Activated T-helper 2 cell treated with anti-CD3 and anti-CD28 coated beads, Interferon-gamma antibody, Interleukin-2, Interleukin-4, amounts not matched to agents 10 μg/mL and 5 μg/mL and 100 μg/mL, durations not matched to agents 14 hours and 24 hours and 36 hours (primary cell): ENCODE results near the gene ADGRG1. TPM values are rescaled to one million over a fixed set of nuclear protein-coding genes. Genes with fewer than 3 reads are reported as not detected.

Source experiments
- DNase-seq: peaks from one replicate; pipeline ENCODE4 v3.0.0; 2021; ENCODE audit warnings: low spot score
- H3K27ac Mint-ChIP-seq: one replicate; pipeline ENCODE4 v1.8.0; 2021; ENCODE audit warnings: mixed read lengths
- H3K27me3 Mint-ChIP-seq: one replicate; pipeline ENCODE4 v1.8.0; 2021; ENCODE audit warnings: low read depth, mixed read lengths
- H3K36me3 Mint-ChIP-seq: one replicate; pipeline ENCODE4 v1.8.0; 2021; ENCODE audit warnings: low read depth, mixed read lengths
- H3K4me1 Mint-ChIP-seq: one replicate; pipeline ENCODE4 v1.8.0; 2021; ENCODE audit warnings: low read depth, mixed read lengths
- H3K4me3 Mint-ChIP-seq: one replicate; pipeline ENCODE4 v1.8.0; 2021; ENCODE audit warnings: low read depth, mild to moderate bottlenecking, moderate library complexity, mixed read lengths
- H3K9me3 Mint-ChIP-seq: one replicate; pipeline ENCODE4 v1.8.0; 2021; ENCODE audit warnings: mixed read lengths
- intact Hi-C: fragments of 100-400 bp; cut with micrococcal nuclease; formaldehyde crosslinking; loops from one replicate; pipeline ENCODE4 v1.15.1; 2023
- total RNA-seq: library from RNA; stranded (reverse); gene quantifications from 2 replicates; pipeline ENCODE4 v1.2.3, GENCODE V29; 2022

Gene ADGRG1
- total RNA-seq, 1 donor from 2014 or later: 1.8 TPM

DNA sequence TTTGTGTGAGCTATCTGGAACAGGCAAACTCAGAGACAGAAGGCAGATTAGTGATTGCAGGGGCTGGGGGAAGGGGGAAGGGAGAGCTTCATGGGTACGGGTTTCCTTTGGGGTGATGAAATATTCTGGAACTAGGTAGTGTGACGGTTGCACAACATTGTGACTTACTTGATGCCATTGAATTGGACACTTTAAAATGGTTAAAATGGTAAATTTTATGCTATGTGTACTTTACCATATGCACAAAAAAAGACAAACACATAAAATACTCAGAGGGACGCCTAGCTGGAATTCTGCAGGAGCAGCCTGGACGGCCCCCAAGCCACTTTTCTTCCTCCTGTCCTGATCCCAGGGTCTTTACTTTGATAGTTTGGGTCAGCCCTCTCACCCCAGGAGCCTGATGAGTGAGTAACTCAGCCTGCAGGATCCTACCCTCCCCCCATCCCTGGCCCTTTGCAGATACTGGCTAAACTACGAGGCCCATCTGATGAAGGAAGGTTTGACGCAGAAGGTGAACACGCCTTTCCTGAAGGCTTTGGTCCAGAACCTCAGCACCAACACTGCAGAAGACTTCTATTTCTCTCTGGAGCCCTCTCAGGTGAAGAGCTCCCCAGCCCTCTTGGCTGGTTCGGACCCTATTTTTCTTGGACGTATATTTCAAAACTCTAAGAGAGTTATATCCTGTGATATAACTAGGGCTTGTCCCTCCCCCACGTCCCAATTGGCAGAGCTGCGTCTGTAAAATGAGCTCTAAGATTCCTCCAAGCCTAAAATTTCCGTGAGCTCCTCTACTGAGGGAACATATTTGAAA lies 47.5 kb downstream of the ADGRG1 start:
- H3K27ac Mint-ChIP-seq: no peak overlapping the region
- no peak overlapping the region for H3K4me3 Mint-ChIP-seq
- H3K36me3 Mint-ChIP-seq: no peaks in the 10 kb centered on the region
- H3K27me3 Mint-ChIP-seq: peaks cover 13% of the 10 kb centered on the region
- no peak for DNase-seq
- H3K9me3 Mint-ChIP-seq: no peaks in the 10 kb centered on the region
- intact Hi-C loops: no loop called here
- no peaks in the 10 kb centered on the region for H3K4me1 Mint-ChIP-seq

DNA sequence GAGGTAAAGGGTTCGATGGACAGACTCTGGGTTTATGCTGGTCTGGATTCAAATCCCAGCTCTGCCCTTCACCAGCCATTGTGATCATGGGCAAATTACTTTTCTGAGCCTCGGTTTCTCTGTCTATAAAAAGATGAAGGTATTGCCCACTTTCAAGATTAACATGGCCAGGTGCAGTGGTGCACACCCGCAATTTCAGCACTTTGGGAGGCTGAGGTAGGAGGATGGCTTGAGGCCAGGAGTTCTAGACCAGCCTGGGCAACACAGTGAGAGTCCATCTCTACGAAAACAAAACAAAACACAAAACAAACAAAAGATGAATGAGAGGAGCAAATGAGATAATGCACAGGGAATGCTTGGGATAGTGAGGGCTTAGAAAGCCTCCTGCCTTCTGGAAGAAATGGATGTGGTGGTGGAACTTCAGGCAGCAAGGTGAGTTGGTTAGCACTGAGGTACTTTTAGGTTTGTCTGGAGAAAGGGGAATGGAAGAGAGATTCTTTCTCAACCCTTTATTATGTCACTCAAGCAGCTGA lies 48.2 kb downstream of the ADGRG1 start:
- Mint-ChIP-seq H3K9me3 (no peaks in the 10 kb centered on the region), H3K4me3 (no peak overlapping the region), H3K27me3 (peaks cover 11% of the 10 kb centered on the region), H3K4me1 (no peaks in the 10 kb centered on the region), H3K36me3 (no peaks in the 10 kb centered on the region), H3K27ac (no peak overlapping the region)
- DNase-seq: no peak
- intact Hi-C loops: no loop called here

- no peaks in the 10 kb centered on the region for H3K9me3 Mint-ChIP-seq
- H3K27me3 Mint-ChIP-seq: peaks cover 11% of the 10 kb centered on the region
- H3K36me3 Mint-ChIP-seq: no peaks in the 10 kb centered on the region
- DNase-seq: no peak
- no peak overlapping the region for H3K27ac Mint-ChIP-seq
- intact Hi-C loops: no loop called here
- no peak overlapping the region for H3K4me3 Mint-ChIP-seq
- no peaks in the 10 kb centered on the region for H3K4me1 Mint-ChIP-seq
Measured at GRCh38 chr16:57677622-57678369, 49.4 kb downstream of the ADGRG1 start.

GRCh38 chr16:57679016-57679415 lies 50.6 kb downstream of the ADGRG1 start:
- DNase-seq: no peak
- H3K4me3 Mint-ChIP-seq: no peak overlapping the region
- H3K27me3 Mint-ChIP-seq: peaks cover 6% of the 10 kb centered on the region
- H3K4me1 Mint-ChIP-seq: no peaks in the 10 kb centered on the region
- intact Hi-C loops: no loop called here
- no peak overlapping the region for H3K27ac Mint-ChIP-seq
- H3K36me3 Mint-ChIP-seq: no peaks in the 10 kb centered on the region
- no peaks in the 10 kb centered on the region for H3K9me3 Mint-ChIP-seq

GRCh38 chr16:57679767-57680482 lies 51.5 kb downstream of the ADGRG1 start:
- Mint-ChIP-seq H3K27me3 (peaks cover 5% of the 10 kb centered on the region), H3K27ac (no peak overlapping the region), H3K4me3 (no peak overlapping the region), H3K9me3 (no peaks in the 10 kb centered on the region), H3K36me3 (no peaks in the 10 kb centered on the region), H3K4me1 (no peaks in the 10 kb centered on the region)
- intact Hi-C loops: no loop called here
- no peak for DNase-seq

DNA sequence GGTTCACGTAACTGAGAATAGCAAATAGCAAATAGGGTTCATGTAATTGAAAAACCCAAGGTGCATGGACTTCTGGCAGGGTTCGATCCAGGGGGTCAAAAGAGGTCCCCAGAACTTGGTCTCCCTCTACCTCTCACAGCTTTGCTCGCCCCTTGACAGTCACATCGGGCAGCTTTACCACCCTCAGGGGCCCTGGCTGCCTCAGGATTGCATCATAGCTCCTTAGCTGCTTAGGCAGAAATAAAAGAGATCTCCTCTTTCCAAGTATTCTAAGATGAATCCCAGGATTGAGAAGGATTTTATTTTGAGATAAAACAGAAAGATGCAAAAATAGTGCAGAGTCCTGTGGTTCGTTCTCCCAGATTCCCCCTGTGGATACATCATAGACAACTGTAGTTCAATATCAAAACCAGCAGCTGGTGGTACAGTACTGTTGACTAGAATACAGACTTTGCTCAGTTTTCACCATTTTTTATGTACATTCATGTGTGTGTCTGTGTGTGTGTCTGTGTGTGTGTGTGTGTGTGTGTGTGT lies 52.5 kb downstream of the ADGRG1 start:
- no peak for DNase-seq
- H3K27me3 Mint-ChIP-seq: peaks cover 2% of the 10 kb centered on the region
- H3K4me3 Mint-ChIP-seq: no peak overlapping the region
- no peaks in the 10 kb centered on the region for H3K9me3 Mint-ChIP-seq
- H3K4me1 Mint-ChIP-seq: no peaks in the 10 kb centered on the region
- no peak overlapping the region for H3K27ac Mint-ChIP-seq
- H3K36me3 Mint-ChIP-seq: no peaks in the 10 kb centered on the region
- intact Hi-C loops: no loop called here

DNA sequence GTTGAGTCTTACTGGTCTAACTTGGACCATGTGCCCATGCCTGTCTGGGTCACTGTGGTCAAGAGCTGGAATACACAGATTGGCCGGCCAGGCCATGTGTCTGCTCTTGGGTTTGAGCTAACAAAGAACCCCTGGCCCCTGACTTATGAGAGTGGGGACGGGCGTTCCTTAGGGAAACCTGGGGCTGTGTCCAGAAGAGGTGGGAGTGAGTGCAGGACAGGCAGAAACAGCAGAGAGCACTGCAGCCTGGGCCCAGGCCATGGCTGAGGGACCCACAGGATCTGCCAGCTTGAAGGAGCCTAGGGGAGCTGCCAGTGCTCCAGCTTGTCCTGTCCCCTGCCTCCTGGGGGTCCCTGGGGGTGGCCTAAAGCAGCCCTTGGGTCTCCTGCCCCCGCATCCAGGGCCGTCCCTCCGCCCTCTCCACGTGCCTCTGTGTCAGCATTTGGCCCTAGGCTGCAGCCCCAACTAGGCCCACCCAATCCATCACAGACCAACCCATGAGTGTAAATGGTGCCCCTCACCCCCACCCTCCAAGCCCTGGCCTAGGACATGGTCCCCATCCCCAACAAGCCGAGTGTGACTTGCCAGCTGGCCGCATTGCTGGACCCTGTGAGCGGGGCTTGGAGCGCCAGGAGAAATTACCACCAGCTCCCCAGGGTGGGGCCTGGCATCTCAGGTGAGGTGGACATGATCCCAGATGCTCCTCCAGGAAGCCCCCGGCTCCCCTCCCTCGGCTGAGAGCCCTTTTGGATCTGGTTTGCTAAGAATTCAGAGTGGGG lies 53.7 kb downstream of the ADGRG1 start:
- H3K36me3 Mint-ChIP-seq: no peaks in the 10 kb centered on the region
- H3K27me3 Mint-ChIP-seq: peaks cover 2% of the 10 kb centered on the region
- no peak overlapping the region for H3K27ac Mint-ChIP-seq
- intact Hi-C loops: no loop called here
- no peak for DNase-seq
- H3K9me3 Mint-ChIP-seq: no peaks in the 10 kb centered on the region
- no peak overlapping the region for H3K4me3 Mint-ChIP-seq
- H3K4me1 Mint-ChIP-seq: no peaks in the 10 kb centered on the region

DNA sequence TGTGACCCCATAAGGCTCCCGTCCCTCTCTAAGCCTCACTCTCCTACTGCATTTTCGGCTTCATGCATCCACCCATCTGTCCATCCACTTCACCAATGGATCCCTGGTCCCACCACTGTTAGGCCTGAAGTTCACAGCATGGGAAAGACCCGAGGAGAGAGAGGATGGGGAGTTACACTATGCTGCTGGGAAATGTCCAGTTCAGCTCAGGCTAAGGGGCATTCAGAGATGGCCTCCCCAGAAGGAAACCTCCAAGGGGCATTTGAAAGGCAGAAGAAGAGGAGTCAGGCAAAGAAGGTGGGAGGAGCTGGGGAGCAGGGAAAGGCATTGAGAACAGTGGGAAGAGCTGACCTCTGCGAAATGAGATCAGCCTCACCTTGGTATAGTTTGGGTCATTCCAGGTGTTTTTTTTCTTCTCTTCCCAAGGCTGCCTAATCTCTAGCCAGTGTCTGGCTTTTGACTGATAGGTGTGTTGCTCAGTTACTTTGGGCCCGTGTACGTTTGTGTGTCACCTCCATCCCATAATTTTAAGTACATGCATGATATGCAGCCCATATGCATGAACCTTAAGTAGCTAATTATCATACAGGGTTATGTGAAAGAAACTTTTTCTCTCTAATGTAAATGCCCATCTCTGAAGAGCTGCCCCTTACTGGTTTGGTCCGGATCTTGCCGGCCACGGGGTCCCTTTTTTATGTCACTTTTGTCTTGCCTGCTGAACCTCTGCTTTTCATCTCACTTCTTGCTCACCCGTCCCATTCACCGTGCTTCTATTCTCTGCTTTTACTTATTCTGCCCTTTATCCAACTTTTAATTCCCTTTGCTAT lies 54.6 kb downstream of the ADGRG1 start:
- no peak for DNase-seq
- Mint-ChIP-seq H3K4me1 (no peaks in the 10 kb centered on the region), H3K27me3 (no peaks in the 10 kb centered on the region), H3K36me3 (no peaks in the 10 kb centered on the region), H3K4me3 (no peak overlapping the region), H3K27ac (no peak overlapping the region), H3K9me3 (no peaks in the 10 kb centered on the region)
- intact Hi-C loops: no loop called here

DNA sequence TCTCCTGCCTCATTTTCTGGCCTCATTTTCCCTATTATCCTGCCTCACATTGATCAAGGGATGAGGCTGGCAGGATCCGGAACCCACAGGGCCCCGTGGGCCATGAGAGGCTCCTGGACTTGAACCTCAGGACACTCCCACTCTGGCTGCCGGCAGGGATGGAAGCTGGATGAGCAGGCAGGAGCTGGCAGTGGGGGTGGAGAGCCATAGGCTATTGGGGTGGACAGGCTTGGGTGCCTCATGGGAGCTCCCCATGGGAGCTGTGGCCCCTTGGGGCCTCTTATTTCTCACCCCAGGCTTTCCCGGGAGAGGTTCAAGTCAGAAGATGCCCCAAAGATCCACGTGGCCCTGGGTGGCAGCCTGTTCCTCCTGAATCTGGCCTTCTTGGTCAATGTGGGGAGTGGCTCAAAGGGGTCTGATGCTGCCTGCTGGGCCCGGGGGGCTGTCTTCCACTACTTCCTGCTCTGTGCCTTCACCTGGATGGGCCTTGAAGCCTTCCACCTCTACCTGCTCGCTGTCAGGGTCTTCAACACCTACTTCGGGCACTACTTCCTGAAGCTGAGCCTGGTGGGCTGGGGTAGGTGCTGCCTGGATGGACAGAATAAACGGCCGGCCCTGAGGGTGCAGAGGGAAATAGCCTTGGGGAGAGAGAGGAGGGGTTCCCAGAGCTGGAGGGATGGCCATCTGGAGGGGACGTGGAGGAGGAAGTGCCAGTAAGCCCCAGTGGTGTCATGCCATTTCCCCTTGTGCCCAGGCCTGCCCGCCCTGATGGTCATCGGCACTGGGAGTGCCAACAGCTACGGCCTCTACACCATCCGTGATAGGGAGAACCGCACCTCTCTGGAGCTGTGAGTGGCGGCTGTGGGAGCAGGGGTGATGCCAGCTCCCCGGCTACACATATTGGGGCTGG lies 55.5 kb downstream of the ADGRG1 start:
- no peaks in the 10 kb centered on the region for H3K27me3 Mint-ChIP-seq
- no peak overlapping the region for H3K4me3 Mint-ChIP-seq
- H3K9me3 Mint-ChIP-seq: no peaks in the 10 kb centered on the region

GRCh38 chr16:57684626-57685358 lies 56.4 kb downstream of the ADGRG1 start:
- Mint-ChIP-seq H3K4me3 (no peak overlapping the region), H3K4me1 (peaks cover 7% of the 10 kb centered on the region), H3K27ac (no peak overlapping the region), H3K9me3 (no peaks in the 10 kb centered on the region), H3K36me3 (no peaks in the 10 kb centered on the region), H3K27me3 (no peaks in the 10 kb centered on the region)
- intact Hi-C loops: loop anchor here (5.0 kb wide), 1 partner anchor 38 kb away; no protein-coding TSS in a partner anchor
- DNase-seq: no peak

More for the DNA sequence above, 55.5 kb downstream of the ADGRG1 start:
- Mint-ChIP-seq H3K36me3 (no peaks in the 10 kb centered on the region), H3K4me1 (no peaks in the 10 kb centered on the region), H3K27ac (no peak overlapping the region)
- no peak for DNase-seq
- intact Hi-C loops: no loop called here
